HG03175 (cell line): ENCODE data around the gene RBM5.

Experiments
- ATAC-seq: cut with Tn5 transposase; IDR thresholded peaks from one replicate; pipeline ENCODE4 v1.9.1; 2021; ENCODE audit warnings: mild to moderate bottlenecking, moderate library complexity; ENCODE audit not compliant: unreplicated experiment

Gene RBM5

GRCh38 chr3:50121072-50122032 is 32.6 kb downstream of the RBM5 start:
- ATAC-seq = peak; percentile 63

GRCh38 chr3:50122071-50122470 is 33.4 kb downstream of the RBM5 start:
- no peak for ATAC-seq

GRCh38 chr3:50122661-50123391 is 34.1 kb downstream of the RBM5 start:
- ATAC-seq = no peak

GRCh38 chr3:50123394-50124051 is 34.8 kb downstream of the RBM5 start:
- no peak for ATAC-seq

DNA sequence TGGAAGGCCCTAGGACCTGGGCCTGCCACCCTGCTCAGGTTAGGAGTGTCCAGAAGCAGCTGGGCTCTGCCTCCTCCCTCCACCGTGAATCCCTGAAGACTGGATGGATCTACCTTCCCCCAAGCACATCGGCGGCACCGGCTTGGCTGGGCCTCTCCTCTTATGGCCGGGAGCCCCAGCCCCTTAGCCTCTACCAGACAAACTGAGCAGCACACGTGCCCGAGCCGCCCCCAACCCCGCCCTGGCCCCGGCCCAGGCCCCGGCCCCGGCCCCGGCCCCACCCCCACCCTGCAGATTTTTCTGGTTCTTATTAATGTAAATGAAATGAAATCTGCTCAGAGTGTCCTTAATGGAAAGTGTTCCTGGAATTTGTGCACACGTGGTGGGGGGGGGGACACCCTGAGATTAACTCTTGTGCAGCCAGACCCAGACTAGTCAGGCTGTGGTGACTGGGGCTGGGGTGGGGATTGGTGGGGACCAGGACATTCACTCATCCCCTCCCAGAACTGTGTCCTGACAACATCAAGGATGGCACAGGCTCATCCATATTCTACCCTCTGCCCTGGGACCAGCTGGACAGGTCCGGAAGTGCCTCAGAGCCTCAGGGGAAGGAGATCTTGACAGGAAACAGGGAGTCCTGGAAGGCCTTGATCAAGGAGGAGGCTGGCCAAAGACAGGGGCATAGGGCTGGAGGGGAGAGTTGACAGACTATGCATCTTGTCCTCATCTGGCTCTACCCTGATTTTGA is 35.5 kb downstream of the RBM5 start:
- no peak for ATAC-seq

DNA sequence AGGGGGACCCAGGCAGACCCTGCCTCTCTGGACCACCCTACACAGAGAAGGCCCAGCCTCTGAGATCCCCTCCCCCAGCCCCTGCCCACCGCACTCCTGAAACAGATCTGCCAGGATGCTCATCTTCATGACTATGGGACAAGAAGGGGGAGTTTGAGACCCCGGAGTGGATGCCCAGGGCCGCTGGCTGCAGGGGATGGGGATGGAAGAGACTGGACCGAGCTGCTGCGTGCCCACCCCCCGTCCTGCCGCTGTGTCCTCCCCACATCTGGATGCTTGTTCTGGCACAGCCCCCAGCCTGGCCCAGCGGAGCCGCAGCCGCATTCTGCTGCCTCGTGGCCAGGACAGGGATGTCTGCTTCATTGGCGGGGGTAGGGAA is 36.1 kb downstream of the RBM5 start:
- ATAC-seq = no peak

- no peak for ATAC-seq
Observed at GRCh38 chr3:50125541-50126286, 37.0 kb downstream of the RBM5 start.

GRCh38 chr3:50126287-50127211 is 37.8 kb downstream of the RBM5 start:
- no peak for ATAC-seq

- ATAC-seq = no peak
Observed at GRCh38 chr3:50127251-50127691, 38.6 kb downstream of the RBM5 start.

DNA sequence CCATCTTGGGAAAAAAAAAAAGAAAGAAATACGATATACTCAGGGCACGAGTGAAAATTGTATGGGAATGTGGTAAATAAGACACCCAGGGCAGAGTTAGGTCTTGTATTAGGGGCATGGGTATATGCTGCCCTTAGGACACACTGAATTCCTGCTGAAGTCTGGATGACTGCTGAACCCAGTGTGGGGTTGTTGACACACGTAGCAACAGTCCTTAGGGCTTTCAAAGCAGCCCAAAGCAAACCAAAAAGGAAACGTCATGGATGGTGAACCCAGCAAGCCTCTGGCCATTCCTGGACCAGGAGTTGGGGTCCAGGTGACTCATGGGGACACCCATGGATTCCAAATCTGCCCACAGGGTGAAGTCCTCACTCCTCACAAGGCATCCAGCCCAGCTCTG is 39.3 kb downstream of the RBM5 start:
- no peak for ATAC-seq

GRCh38 chr3:50130436-50130835 is 41.7 kb downstream of the RBM5 start:
- no peak for ATAC-seq

- no peak for ATAC-seq
Observed at GRCh38 chr3:50132421-50133282, 43.9 kb downstream of the RBM5 start.

DNA sequence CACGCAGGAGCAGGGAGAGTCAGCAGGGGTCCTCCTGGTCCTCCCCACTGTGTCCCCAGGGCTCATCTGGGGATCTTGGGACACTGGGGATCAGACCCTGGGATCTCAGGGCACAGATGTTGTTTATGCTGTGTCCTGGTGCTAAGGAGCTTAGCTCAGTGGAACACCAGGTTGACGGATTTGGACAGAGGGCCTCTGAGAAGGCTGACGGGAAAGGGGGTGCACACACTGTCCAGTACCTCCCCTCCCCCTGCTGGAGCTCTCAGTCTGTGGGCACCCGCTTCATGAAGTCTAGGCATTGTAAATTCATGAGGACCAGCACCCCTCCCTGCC is 44.5 kb downstream of the RBM5 start:
- no peak for ATAC-seq

DNA sequence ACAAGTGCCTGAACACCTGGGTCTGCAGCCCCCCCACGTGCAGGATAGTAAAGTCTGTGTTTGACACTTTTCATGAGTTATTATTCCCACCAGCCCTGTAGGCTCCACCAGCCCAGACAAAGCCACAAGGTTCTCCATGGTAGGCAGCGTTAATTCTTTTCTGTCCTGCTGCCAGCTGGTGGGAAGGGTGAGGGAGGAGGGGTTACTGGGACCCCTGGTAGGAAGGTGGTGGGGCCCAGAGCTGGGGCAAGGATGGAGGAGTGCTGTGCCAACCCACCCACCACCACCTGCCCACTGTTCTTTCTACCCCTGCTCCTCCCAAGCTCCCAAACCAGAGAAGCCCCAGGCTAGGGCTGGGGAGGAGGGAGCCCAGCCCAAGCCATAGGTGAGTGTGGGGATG is 45.6 kb downstream of the RBM5 start:
- no peak for ATAC-seq

- ATAC-seq = no peak
Observed at GRCh38 chr3:50135964-50136363, 47.2 kb downstream of the RBM5 start.

- ATAC-seq = no peak
Observed at GRCh38 chr3:50136714-50137405, 48.1 kb downstream of the RBM5 start.

DNA sequence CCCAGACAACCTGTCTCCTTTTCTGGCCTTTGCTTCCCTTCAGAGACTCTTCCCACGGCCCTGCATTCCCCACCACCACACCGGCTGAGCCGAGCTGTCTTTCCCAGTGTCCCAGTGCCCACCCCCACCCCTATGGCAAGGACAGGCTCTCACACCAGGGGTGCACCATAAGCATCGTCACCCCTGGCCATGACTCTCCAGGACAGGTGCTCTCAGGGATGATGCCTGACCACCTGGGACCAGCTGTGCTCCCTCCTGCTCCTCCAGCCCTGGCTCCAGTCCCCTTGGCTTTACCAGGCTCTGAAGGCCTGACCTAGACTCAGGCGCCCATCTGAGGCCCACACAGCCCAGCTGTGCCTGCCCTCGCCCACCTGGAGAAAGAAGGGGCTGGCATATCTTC is 48.8 kb downstream of the RBM5 start:
- ATAC-seq = no peak
